G401 (cell line): ENCODE measurements around the gene HUNK. TPM values are rescaled to one million over a fixed set of nuclear protein-coding genes. Genes with fewer than 3 reads are reported as not detected.

Source experiments
- DNase-seq: peaks from one replicate; pipeline ENCODE4 v3.0.0-alpha.2; 2015; ENCODE audit warnings: low spot score
- in situ Hi-C: cut with HindIII; loops from 2 replicates; pipeline ENCODE4 v1.10.0; 2016; ENCODE audit warnings: low sequenced_read_pairs, mixed read lengths
- total RNA-seq: library from RNA; depleted of rRNA; stranded (reverse); fragments of >200 nt; shearing (Covaris generic); gene quantifications from 2 replicates; pipeline ENCODE4 v1.2.3, GENCODE V29; 2014

HUNK gene
- total RNA-seq, 1 experiment from 2014 or later = 0.07 TPM

DNA sequence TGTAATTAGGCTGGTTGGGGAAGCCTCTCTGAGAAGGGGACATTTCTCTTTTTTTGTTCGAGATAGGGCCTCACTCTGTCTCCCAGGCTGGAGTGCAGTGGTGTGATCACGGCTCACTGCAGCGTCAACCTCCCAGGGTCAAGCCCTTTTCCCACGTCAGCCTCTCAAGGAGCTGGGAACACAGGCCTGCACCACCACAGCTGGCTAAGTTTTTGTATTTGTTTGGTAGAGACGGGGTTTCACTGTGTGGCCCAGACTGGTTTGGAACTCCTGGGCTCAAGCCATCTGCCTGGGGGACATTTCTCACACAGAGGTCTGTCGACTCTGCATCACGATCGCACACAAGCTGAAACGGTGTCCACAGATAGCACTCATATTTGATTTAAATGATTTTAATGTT lies 39.7 kb downstream of the HUNK start:
- in situ Hi-C loops = no loop called here
- DNase-seq = no peak

DNA sequence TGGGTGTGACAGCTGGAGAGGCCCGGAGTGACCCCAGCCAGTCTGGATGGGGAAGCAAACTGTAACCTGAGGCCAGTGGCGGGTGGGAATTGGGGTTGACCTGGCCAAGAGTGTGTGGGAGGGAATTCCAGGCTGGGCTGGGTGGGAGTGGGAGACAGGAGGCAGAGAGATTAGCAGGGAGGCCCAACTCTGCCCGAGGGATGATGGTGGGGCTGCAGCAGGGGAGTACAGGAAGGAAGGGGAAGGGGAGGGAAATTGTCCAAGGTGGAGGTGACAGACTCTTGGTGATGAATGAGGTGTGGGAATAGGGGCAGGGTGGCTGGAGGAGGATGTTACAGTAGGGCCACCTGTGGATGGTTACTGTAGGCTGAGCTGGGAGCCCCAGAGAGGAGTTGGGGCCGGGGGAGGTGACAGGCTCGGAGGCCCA lies 40.4 kb downstream of the HUNK start:
- in situ Hi-C loops = no loop called here
- no peak for DNase-seq

GRCh38 chr21:31914472-31914871 lies 41.7 kb downstream of the HUNK start:
- no peak for DNase-seq
- in situ Hi-C loops = no loop called here

DNA sequence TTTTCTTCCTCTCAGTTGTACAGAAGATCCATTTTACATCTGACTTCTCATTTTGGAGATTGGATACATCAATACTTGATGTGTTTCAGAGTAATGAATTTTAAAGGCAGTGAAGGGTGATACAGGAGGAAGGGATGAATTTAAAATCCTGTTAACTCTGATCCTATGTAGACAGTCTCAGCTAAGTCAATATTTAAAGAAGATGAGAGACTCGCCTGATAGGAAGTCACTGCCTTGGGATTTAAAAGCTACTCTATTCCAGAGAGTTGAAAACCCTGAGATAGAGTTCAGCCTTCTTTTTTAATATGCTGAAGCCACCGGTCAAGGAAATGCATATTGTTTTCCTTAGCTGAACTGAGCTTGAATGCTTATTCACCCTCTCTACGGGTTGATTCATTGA lies 42.7 kb downstream of the HUNK start:
- no peak for DNase-seq
- in situ Hi-C loops = no loop called here

DNA sequence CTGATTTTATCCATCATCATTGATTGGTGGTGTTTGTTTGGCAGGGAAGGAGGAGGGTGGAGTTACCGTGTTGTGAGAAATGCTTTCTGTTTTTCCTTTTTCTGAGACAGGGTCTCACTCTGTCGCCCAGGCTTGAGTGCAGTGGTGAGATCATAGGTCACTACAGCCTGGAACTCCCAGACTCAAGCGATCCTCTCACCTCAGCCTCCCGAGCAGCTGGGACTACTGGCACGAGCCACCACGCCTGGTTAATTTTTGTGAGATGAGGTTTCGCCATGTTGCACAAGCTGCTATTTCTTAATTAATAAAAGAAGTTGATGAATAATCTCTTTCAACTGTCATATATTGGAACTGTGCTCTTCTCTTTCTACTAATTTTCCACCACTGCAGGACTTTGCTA lies 44.3 kb downstream of the HUNK start:
- no peak for DNase-seq
- in situ Hi-C loops = no loop called here

- in situ Hi-C loops = no loop called here
- no peak for DNase-seq
Observed at GRCh38 chr21:31918250-31918775, 45.5 kb downstream of the HUNK start.

DNA sequence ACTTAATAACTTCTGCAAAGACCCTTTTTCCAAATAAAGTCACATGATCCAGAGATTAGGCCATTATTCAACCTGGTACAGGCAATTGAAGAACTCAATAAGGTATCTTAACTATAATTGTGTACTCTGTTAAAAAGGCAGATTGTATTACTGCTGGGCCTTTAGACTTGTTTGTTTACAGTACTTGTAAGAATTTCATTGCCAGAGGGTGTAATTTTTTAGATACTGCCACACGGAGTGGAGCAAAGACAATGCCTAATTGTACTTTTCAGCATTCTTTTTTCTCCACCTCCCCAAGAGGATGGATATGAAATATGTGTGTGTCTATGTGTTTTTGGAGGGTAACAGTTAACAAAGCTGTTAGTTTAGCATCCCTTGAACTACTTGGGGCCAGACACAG lies 47.5 kb downstream of the HUNK start:
- DNase-seq = no peak
- in situ Hi-C loops = no loop called here

GRCh38 chr21:31921079-31921478 lies 48.3 kb downstream of the HUNK start:
- in situ Hi-C loops = no loop called here
- no peak for DNase-seq

- DNase-seq = no peak
- in situ Hi-C loops = no loop called here
Observed at GRCh38 chr21:31922881-31923280, 50.1 kb downstream of the HUNK start.

- in situ Hi-C loops = no loop called here
- DNase-seq = no peak
Observed at GRCh38 chr21:31923756-31924155, 50.9 kb downstream of the HUNK start.

DNA sequence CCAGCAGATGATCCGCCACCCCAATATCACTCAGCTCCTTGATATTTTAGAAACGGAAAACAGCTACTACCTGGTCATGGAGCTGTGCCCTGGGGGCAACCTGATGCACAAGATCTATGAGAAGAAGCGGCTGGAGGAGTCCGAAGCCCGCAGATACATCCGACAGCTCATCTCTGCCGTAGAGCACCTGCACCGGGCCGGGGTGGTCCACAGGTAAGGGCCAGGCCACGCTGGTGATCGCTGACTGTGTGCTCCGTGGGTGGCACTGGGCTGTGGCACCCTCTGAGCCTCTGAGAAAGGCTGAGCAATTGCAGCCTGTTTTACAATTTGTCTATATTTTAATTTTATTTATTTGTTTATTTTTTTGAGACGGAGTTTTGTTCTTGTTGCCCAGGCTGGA lies 51.7 kb downstream of the HUNK start:
- in situ Hi-C loops = no loop called here
- no peak for DNase-seq

DNA sequence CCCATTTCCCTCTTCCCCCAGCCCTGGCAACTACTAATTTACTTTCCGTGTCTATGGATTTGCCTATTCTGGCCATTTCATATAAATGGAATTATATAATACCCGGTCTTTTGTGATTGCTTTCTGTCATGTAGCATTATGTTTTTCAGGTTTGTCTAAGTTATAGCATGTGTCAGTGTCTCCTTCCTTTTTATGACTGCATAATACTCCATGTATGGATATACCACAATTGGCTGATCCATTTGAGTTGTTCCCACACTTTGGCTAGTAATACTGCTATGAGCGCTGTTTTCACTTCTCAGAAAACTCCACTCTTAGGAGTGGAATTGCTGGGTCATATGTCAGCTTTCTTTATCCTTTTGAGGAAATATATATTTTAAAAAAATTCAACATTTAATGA lies 53.7 kb downstream of the HUNK start:
- in situ Hi-C loops = no loop called here
- DNase-seq = no peak

DNA sequence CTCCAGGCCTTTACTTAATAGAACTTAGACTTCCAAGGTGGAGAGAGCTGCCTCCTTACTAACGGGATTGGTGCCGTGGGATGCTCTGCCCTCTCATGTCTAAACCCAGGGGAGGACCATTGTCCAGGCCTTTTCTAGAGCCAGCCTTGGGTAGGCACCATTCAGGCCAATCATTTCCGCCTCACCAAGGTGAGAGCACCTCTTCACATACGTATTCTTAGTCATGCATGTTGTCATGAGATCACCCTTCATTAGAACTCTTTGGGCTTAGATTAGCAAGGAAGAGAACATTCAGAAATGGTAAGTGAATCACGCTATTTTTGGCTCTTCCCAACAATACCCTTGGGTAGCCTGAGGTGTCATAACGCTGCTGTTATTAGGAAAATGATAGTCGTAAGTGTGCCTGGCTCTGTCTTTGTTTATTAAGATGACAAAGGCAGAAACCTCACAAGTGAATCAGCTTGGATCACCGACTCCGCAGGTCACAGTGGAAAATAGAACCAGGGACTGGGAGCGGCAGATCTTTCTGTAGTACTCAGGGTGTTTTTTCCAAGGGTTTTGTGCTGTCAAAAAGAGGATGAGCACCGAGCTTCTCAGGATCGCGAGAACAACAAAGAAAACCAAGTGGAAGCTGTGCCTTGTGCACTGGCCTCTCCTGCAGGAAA lies 55.0 kb downstream of the HUNK start:
- in situ Hi-C loops = no loop called here
- no peak for DNase-seq

- no peak for DNase-seq
- in situ Hi-C loops = no loop called here
Observed at GRCh38 chr21:31928656-31929055, 55.8 kb downstream of the HUNK start.

GRCh38 chr21:31929548-31929947 lies 56.7 kb downstream of the HUNK start:
- in situ Hi-C loops = no loop called here
- DNase-seq = no peak

- in situ Hi-C loops = no loop called here
- no peak for DNase-seq
Observed at GRCh38 chr21:31930001-31930400, 57.2 kb downstream of the HUNK start.

- no peak for DNase-seq
- in situ Hi-C loops = no loop called here
Observed at GRCh38 chr21:31931644-31932469, 59.0 kb downstream of the HUNK start.

DNA sequence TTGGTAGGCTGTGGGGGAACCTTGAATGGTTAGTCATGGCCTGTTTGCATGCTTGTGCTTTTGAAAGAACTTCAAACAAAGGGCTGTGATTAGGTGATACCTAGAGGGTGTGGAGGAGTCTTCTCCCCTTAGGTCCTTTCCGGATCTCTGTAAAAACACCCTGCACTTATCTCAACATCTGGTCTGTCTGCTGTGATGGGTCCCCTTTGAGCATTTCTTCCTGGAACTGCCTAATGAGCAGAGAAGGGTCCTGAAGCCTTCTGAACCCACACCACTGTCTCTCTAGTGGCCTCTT lies 59.6 kb downstream of the HUNK start:
- no peak for DNase-seq
- in situ Hi-C loops = no loop called here

- in situ Hi-C loops = no loop called here
- DNase-seq = no peak
Observed at GRCh38 chr21:31937303-31937702, 64.5 kb downstream of the HUNK start.

DNA sequence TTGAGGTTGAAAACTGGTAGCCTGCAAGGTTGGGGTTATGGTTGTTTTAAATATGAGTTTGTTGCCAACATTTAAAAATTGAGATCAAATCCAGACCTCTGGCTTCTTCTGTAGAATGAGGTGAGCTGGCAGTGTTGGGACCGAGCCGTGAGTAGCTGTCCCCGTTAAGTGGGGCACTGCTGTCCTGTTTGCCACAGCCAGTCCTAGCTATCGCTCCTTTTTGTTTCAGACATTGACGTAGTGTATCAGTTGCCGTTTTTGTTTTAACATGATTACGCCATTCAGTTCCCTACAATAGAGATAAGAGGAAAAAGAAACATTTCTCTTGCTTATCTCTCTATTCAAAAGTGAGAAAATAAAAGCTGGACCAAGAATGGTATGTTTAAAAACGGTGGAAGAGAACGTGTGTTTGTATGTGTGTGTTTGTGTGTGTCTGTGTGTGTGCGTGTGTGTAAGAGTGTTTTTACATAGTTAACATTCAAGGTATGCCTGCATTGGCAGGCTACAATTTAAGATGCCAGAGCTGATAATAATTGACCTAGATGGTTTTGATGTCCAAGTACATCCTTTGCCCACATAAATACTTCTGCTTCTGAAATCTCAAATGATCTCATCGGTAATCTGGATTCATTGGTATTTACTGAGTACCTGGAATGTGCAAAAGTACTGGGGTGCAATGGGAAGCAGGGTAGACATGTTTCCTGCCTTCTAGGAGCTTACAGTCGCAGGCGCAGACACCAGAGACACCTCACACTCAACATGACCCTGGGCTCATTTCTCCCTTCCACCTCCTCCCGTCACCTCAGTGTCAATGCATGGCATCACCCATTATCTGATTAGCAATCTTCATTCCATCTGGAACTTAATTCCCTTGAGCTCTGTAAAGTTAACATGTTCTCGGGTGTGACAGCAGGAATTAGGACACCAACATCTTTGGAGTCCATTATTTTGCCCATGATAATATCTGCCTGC lies 65.8 kb downstream of the HUNK start:
- in situ Hi-C loops = no loop called here
- no peak for DNase-seq
